ENCODE data around the gene OPCML.

Gene OPCML

DNA sequence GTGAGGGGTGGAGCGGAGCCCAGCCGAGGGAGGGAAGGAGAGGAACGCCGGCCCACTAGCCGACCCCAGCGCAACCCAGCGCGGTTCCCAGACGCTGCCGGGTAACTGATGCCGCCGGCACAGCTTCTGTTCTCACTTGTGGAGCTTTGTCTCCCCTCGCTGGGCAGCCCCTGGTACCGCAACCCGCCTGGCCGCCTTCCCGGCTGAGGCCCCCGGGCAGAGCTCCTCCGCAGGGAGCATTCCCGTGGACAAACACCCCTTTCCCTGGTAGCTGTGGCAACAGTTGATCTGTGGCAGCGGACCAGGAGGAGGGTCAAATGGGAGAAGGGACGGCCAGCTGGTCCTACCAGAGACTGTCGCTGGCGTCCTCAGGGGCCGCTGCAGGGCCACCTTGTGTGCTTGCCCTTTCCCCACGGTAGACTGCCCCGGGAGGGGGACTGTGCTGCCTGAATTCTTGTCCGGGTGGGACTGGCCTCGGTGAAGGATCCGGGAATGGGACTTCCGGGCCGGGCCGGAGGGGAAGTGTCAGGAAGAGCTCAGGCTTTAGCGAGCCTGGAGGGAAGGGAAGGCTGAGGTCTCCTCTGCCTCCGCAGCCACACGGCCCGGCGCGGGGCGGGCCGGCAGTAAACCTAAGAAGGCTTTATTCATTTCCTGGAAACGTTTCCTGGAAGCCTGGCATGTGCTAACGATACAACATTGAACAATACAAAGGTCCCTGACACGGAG lies 468.0 kb downstream of the OPCML start:
- no peak for FAIRE-seq

DNA sequence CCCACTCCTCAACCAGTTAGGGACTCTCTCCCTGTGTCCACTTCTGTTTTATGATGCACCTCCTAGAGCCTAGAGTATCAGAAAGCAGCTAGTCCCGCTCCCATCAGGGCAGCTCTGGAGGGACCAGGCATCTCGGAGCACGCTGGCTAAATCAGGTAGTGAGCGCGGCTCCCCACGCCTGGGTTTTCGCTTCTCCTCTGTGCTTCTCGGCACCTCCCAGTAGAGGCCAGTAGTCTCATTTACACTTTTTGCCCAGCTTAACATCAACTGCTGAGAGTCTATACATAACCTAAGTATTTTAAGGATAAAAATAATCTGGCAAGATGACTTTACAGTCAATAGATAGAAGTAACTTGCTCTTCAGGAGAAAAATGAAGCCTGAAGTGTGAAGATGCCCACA lies 473.8 kb downstream of the OPCML start:
- FAIRE-seq: no peak

DNA sequence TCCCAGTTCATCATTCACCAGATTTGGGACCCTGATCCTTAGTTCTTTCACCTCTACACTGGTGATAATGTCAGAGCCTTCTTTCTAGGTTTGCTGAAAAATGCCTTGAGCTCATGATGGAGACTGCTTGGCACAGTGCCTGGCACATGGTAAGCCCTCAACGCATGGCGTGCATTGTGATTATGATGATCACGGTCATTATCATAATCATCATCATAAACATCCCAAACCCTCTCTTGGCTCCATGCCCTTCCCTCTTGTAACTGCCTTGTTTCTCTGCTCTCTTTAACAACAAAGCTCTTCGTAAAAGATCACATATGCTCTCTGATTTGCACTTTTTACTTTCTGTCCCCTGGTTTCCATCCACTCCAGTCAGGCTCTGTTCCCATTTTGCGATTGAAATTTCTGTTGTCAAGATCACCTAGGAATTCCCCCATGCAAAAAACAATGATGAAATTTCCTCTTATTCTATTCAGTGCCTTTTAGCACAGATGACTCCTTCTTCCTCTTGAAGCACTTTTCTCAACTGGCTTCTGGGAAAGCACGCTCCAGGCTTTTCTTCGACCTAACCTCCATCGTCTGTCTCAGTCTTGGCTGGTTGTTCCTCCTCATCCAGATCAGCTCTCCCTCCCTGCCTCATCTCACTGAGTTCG lies 479.1 kb downstream of the OPCML start:
- no peak for FAIRE-seq

DNA sequence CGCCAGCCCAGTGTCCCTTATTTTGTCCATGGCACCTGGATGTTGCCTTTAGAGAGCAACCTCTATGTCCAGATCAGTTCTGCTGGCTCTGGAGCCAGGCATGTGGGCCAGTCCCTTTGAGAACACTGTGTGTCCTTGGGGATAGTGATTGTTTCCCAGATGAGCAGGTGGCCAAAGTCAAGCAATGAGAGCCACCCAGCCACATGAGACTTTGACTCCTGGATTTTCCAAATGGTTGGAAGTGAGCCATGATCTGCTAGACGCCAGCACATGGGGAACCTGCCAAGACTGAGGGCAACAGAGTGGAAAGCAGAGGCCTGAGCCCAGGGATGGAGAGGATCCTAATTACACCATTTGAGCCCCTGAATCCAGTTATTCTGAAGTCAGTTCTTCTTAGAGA lies 479.8 kb downstream of the OPCML start:
- no peak for FAIRE-seq

DNA sequence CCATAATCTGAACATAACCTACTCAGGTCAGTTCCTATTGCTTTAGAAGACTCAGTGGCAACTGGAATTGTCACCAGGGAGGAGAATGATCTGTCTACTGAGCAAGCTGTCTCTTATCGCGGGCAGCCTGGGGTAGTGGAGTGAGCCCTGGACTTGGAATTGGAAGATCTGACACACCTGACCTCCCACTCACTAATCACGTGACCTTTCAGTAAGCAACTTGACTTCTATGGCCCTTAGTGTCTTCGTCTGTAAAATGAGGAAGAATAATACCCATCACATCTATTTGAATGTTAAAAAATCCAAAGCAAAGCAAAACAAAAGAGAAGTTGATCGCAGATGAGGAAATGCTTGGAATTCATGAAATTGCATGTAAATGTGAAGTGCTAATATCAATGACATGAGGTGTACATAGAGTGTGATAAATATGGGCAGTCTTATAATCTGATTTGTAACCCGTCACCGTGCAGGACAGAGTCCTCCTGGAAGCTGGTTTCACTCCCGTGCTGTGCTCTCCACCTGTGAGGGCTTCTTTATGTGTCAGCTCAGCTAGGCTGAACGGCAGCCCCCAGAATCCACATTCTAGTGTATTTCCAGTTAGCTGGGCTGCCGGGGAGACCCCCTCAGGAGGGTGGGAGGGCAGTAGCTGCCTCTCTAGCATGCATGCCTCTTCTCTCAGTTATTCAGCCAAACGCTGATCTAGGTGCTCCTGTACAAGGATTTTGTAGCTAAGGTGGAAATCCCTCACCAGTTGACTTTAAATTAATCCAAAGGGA lies 482.9 kb downstream of the OPCML start:
- no peak for FAIRE-seq

DNA sequence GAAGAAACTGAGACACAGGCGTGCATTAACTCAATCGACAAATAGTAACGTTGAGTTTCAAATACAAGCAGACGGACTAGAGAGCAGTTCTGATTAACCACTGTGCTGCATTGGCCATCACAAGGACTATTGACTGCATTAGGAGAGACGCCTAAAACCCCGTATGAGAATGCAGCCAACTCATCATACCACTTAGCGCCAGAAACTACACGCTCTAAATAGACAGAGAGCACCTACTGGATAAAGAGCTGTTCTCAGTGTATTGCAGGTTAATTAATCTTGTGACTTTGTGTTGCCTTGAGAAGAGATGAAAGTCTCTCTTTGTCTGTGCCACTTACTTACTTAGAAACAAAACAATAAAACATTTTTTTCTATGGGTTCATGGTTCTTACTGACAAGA lies 484.0 kb downstream of the OPCML start:
- FAIRE-seq: no peak

DNA sequence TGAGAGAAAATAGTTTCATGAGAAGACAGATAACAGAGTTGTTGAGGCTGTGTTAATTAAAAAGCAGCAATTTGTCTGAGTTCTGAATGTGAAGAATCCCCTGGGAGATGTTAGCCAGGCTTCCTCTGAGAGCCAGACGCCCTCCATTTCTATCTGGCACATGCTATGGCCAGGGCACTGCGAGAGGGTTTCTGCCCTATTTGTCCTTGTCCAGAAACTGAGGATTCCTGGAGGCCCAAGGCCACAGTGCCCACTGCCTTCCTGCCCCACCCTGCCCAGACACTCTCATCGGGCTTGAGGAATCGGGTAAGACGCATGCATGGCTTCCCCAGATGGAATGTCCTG lies 484.6 kb downstream of the OPCML start:
- no peak for FAIRE-seq

DNA sequence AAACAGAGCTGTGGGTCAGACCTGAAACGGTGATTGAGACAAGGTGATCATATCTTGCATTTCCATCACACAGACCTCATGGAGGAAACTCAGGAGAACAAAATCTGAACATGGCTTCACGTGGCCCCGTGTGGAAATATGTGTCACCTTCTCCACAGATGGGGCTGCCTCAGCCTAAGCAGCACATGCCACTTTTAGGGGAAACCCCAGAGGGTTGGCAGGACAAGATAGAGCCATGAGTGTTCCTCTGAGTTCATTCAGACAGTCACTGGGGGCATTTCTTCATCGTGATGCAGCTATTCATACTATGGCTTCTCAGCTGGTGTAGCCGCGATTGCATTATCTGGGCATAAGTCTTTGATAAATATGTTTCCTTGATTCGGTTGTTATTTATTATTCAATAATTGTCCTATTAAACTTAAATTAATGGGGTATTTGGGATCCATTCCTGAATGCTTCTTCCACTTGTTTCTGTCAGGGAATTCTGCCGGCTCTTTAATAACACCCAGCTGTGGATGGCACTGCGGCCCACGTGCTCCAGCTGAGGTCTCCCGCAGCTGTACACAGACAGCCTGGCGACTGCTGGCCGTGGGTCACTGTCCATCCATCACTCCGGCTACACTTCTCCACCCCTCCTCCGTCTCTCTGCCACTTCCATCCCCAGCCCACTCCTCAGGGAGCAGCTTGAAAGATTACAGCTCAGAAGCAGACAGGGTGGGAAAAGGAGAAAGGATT lies 485.1 kb downstream of the OPCML start:
- no peak for FAIRE-seq

DNA sequence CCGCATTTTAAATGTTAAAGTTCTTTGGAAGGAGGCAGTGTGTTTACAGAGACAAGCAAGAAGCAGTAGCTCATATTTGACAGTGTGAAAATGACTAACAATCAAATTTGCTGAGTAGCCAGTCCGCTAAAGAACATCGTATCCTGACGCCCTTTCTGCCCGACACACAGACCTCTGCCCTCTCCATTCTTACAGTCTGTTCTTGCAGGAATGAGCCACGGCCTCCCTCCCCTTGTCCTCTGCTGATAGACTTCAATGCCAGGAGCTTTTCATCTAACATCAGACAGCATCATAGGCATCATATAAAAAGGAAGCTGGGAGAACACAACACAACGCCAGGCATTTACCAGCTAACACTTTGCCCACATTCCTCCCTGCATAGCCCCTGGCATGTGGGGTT lies 486.0 kb downstream of the OPCML start:
- FAIRE-seq: no peak

DNA sequence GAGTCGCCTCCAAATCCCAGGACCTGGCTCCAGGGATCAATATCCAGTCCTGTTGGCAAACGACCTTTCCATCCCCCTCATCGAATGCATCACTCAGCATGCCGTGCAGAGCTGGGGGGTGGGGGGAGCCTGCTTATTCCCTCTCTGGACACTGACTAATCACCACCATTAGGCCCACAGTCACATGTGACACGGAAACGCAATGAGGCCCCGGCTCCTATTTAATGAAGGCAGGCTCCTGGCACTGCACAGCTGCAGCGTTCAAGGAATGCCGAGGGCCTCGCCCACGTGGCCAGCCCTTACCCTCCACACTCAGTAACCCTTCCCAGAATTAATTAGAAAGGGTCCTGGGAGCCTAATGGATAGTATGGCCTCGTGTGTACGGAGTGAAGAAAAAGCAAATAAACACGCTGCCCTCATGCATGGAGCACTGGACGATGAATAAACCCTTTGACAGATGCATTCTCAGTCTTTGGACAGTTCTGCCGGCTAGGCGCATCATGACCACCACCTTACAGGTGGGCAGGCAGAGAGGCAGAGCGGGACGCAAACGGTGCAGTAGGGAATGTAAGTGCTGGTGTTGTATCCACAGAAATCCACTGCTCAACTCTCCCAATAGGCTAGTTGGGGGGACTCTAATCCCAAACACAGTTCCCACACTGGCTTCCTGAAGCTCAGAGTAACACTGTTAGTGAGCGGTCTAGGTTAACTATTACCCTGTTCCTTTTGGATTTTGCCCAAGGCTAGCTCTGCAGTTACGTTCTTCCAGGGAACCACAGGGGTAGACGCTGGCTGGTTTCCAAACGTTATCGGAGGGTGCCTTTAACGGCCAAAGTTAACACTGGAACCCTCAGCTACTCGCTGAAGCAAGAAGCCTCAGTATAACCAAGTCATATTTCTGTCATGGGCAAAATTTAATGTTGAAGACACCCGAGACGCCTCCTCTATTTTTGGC lies 490.1 kb downstream of the OPCML start:
- no peak for FAIRE-seq

DNA sequence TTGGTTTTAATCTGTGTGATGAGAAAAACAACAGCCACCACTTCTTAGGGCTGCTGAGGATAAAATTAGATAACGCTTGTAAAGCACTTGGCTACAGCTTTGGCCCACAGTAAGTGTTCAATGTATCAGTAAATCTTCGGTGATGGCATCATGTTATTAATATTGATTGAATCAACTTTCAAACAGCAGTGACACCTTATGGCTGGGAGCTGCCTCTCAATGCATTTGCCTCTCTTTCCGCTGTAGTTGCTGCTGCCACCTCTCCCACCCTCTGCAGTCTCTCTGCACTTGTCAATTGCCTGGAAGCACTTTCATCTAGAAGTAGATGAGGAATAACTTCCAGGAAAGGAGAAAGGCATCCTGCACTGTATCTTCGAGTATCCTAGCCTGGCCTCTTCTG lies 491.1 kb downstream of the OPCML start:
- no peak for FAIRE-seq

DNA sequence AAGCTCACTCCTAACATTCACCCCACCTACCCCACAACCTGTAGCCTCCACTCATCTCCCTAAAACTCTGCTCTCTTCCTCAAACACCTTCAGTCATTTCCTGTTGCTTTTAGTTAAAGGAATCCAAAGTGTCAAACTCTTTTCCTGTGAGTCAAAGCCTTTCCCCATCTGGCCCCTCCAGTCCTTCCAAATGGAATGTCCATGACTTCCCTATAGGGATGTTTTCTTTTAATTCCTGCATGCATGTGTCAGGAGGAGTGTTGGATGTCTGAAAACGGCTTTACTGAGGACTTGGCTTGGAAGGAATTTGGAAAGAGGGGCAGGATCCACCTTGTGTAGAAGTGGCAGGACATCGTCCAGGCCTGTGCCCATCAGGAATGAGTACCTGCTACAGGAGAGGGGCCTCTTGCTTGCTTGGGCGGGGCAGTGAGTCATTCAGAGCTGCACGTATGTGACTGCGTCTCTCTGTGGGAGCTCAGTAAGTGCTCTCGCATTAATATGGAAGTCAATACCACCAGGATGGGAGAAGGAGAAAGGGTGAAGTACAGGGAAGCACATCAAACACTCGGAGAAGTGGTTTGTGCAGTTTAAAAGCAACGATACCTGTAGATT lies 491.9 kb downstream of the OPCML start:
- no peak for FAIRE-seq

DNA sequence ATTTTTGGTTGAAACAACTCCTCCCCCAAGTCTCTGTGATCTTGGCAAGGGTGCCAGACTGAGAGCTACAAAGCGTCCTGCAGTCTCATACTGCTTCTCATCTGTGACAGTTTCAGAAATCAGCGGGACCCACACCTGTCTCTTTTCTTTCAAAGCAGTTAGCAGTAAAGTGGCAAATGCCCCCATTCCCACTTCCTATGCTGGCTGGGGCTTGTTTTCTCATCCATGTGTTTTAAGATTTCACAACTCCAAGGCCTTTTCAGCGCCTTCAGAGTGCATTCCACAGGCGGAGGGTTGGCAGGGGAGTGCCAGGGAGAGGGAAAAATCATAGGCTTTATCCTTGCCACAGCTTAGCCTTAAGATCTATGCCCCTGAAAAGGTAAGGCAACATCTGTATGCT lies 493.5 kb downstream of the OPCML start:
- no peak for FAIRE-seq

DNA sequence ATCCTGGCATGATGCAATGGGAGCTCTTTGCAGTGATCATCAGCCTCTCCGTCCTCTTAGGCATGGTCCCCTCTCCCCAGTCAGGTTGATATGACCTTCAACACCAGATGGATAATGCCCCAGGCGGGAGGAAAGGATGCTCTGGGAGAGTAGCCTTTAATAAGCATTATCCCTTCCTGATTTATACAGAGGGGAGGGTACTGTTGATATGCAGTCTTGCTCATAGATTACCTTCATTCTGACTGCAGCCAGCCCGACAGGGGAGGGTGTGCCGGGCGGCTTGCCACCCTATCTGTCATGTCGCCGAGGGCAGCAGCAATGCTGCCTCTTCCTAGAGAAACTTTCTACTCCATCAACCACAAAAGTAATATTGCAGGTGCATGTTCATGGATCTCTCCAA lies 497.4 kb downstream of the OPCML start:
- FAIRE-seq: no peak

DNA sequence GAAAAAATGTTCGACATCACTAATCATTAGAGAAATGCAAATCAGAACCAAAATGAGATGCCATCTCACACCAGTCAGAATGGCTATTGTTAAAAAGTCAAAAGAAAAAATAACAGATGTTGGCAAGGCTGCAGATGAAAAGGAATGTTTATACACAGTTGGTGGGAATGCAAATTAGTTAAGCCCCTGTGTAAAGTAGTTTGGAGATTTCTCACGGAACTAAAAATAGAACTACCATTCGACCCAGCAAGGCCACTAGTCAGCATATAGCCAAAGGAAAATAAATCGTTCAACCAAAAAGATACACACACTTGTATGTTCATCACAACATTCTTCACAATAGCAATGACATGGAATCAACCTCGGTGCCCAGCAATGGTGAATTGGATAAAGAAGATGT lies 503.2 kb downstream of the OPCML start:
- no peak for FAIRE-seq

DNA sequence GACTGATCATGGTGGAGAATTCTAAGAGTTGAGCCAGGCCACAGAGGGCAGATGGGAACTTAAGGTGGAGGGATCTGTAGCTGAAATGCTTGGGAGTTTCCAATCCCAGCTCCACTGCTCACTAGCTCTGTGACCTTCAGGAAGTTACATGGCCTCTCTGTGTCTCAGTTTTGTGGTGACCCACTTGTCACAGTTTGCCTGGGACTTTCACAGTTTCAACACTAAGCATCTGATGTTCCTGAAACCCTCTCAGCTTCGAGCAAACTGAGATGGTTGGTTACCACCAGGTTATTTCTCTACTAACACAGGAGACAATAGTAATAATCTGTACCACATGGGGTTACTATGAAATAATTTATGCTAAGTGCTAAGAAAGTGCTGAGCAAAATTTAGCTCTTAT lies 505.3 kb downstream of the OPCML start:
- FAIRE-seq: no peak

DNA sequence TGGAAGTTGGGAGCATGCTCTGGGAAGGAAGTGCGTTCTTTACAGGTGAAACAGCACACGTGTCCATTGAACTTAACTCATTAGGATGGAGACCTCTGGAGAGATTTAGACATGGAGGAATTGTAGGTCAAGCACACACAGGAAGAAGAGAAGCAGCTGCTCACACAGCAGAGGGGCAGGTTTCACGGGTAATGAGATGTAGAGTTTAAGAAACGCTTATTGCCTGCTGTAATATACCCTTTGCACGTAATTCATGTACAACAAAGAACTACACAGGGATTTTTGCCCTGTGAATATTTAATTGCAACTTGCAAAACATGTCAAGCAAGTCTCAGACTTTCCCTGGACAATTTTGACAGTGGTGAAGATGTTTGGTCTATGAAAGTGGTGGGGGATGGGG lies 508.0 kb downstream of the OPCML start:
- no peak for FAIRE-seq

DNA sequence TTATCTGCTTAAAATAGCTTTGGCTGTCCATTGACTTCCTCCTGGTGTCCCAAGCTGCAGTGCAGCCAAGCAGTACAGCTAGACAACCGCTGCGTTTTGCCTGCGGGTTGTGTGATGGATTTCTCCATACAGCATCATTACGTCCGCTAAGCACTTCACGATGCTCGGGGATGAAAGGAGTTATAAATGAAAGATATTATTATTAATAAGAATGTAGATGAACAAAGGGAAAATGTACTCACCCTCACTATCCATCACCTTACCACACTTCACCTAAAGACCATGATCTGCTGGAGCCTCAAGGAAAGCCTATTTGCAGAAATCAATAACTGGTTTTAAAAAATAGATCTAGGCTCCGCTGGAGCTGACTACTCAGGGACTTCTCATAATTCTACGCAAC lies 509.1 kb downstream of the OPCML start:
- FAIRE-seq: no peak

DNA sequence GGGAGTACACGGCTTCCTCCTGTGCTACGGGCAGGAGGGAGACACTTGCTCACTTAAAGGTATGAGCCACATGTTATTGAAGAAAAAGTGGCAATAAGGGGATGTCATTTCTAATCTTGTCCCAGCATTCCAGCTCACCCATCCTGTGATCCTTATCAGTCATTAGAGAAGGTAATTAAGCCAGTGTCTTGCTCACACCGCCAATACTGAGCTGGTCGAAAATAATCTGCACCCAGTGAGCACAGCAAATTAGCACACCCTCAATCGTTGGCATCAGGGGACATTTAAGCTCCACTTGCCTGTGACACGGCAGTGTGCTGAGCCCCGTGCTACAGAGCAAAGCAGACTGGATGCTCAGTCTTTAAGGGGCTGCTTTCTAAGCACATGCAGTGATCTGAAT lies 510.7 kb downstream of the OPCML start:
- FAIRE-seq: no peak

DNA sequence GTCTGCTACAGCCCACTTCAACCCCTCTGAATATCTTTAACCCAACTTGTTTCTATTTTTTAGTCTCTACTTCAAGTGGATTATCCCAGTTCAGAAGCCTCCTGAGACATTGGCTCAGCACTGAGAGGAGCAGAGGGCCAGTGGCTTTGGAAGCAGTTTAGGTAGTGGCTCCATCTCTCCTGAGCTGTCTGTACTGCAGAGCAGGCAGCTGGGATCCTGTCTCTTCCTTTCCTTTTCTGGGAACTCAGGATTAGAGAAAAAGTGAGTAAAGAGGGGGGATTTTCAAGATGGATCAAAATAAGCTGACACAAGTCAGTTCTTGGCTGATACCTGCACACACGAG lies 512.0 kb downstream of the OPCML start:
- no peak for FAIRE-seq

DNA sequence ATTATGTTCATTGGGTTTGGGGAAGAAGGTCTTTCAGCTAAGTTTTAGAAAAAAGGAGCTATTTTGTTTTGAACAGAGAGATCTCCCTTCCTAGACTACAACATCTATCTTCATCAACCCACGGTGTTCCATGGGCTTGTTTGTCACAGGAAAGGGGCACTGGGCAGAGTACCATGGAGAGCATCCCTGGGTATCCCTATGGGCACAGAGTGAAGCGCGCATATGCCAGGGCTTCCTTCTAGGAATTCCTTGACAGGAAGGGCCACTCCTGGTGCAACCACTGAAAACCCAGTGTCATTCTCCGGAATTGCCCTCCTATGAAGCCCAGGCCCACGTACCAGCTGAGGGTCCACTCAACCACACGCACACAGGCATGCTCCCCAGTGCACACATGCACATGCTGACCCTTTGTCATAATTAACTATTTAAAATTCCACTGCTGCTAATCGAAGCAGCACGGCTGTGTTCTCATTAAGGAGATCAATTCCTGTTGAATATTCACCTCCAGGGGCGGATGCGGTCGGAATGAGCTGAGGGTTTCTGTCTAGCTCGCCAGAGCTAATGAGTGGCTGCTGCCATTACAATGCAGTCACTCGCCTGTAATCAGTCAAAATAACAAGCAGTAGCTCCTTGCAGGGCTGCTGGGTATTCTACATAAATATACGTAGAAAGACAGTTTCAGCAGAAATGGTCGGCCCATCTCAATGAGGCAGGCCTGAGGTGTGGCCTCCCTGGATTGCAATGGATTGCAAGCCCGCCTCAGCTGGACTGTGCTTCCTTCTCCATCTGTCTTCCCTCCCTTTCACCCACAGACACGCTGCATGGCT lies 512.5 kb downstream of the OPCML start:
- FAIRE-seq: no peak
